Mesenchymal stem cell (in vitro differentiated cells and primary cell): ENCODE measurements around the gene RNFT2.
A peak's percentile ranks its signal among the peaks of the same experiment; 100 is the strongest.

Source experiments
- DNase-seq: peaks from one replicate; pipeline ENCODE4 v3.0.0-alpha.2; 2013
- H2AFZ ChIP-seq: one replicate; pipeline ENCODE4 v1.6.1; 2013; ENCODE audit warnings: low read depth, mild to moderate bottlenecking, control low read depth, inconsistent platforms, low read length, moderate library complexity
- H2AK5ac ChIP-seq: 2 replicates; pipeline ENCODE4 v1.6.1; 2013; ENCODE audit warnings: low read length, moderate library complexity, mild to moderate bottlenecking, inconsistent platforms; ENCODE audit not compliant: severe bottlenecking
- H2BK120ac ChIP-seq: one replicate; pipeline ENCODE4 v1.6.1; 2013; ENCODE audit warnings: low read depth, mild to moderate bottlenecking, inconsistent platforms, low read length, moderate library complexity
- H2BK12ac ChIP-seq, 2 experiments: one replicate each; pipeline ENCODE4 v1.6.1; 2013; ENCODE audit warnings: inconsistent platforms in 2 of 2, low read length in 2 of 2, mild to moderate bottlenecking in 2 of 2, moderate library complexity in 2 of 2, control low read depth in 1 of 2
- H2BK15ac ChIP-seq: one replicate; pipeline ENCODE4 v1.6.1; 2013; ENCODE audit warnings: mild to moderate bottlenecking, low read depth, inconsistent platforms; ENCODE audit not compliant: poor library complexity, severe bottlenecking
- H2BK5ac ChIP-seq: 2 replicates; pipeline ENCODE4 v1.6.1; 2013; ENCODE audit warnings: low read depth, mild to moderate bottlenecking, low read length, control low read depth, inconsistent platforms; ENCODE audit not compliant: poor library complexity, severe bottlenecking
- H3K14ac ChIP-seq, 2 experiments: one replicate each; pipeline ENCODE4 v1.6.1; 2013; ENCODE audit warnings: inconsistent platforms in 2 of 2, low read length in 2 of 2, control low read depth in 1 of 2, mild to moderate bottlenecking in 1 of 2, moderate library complexity in 1 of 2
- H3K18ac ChIP-seq, 2 experiments: one replicate each; pipeline ENCODE4 v1.6.1; 2013; ENCODE audit warnings: inconsistent platforms in 2 of 2, low read length in 2 of 2, control low read depth in 1 of 2, low read depth in 1 of 2, mild to moderate bottlenecking in 1 of 2
- H3K23ac ChIP-seq, 2 experiments: one replicate each; pipeline ENCODE4 v1.6.1; 2013; ENCODE audit warnings: inconsistent platforms in 2 of 2, low read length in 2 of 2, mild to moderate bottlenecking in 2 of 2, moderate library complexity in 2 of 2, control low read depth in 1 of 2
- H3K27ac ChIP-seq: 2 replicates; pipeline ENCODE4 v1.5.1; 2013; ENCODE audit warnings: mild to moderate bottlenecking, moderate library complexity, low read length, control low read depth, inconsistent platforms; ENCODE audit not compliant: poor library complexity, severe bottlenecking
- H3K27me3 ChIP-seq, 2 experiments: 2 replicates each; pipeline versions ENCODE4 v1.6.1 to v1.7.0; 2013; ENCODE audit warnings: low read length in 2 of 2, mild to moderate bottlenecking in 2 of 2, moderate library complexity in 2 of 2, control low read depth in 1 of 2, inconsistent platforms in 1 of 2; ENCODE audit not compliant: control insufficient read depth in 1 of 2, insufficient read depth in 1 of 2
- H3K36me3 ChIP-seq, 2 experiments: 2 replicates each; pipeline versions ENCODE4 v1.6.1 to v1.7.0; 2013; ENCODE audit warnings: low read length in 2 of 2, control low read depth in 1 of 2, inconsistent platforms in 1 of 2, low read depth in 1 of 2, mild to moderate bottlenecking in 1 of 2; ENCODE audit not compliant: insufficient read depth in 2 of 2, control insufficient read depth in 1 of 2
- H3K4ac ChIP-seq, 2 experiments: one replicate each; pipeline ENCODE4 v1.6.1; 2013; ENCODE audit warnings: inconsistent platforms in 2 of 2, low read length in 2 of 2, mild to moderate bottlenecking in 2 of 2, moderate library complexity in 2 of 2, control low read depth in 1 of 2, low read depth in 1 of 2
- H3K4me1 ChIP-seq: 2 replicates; pipeline ENCODE4 v1.6.1; 2013; ENCODE audit warnings: low read depth, low read length, control low read depth; ENCODE audit not compliant: control insufficient read depth, insufficient read depth
- H3K4me2 ChIP-seq: 2 replicates; pipeline ENCODE4 v1.6.1; 2013; ENCODE audit warnings: low read length, mild to moderate bottlenecking, inconsistent platforms; ENCODE audit not compliant: poor library complexity, severe bottlenecking
- H3K4me3 ChIP-seq, 2 experiments: 2 replicates each; pipeline versions ENCODE4 v1.5.1 to v1.7.0; 2013; ENCODE audit warnings: low read length in 2 of 2, mild to moderate bottlenecking in 2 of 2, control low read depth in 1 of 2, low read depth in 1 of 2; ENCODE audit not compliant: insufficient read depth in 1 of 2
- H3K79me1 ChIP-seq: replicated peaks from 2 replicates; pipeline ENCODE4 v1.6.1; 2013; ENCODE audit warnings: mild to moderate bottlenecking, control low read depth, low read length, inconsistent platforms; ENCODE audit not compliant: poor library complexity, severe bottlenecking
- H3K9ac ChIP-seq: 2 replicates; pipeline ENCODE4 v1.7.0; 2013; ENCODE audit warnings: mild to moderate bottlenecking, low read length, moderate library complexity
- H3K9me3 ChIP-seq: 2 replicates; pipeline ENCODE4 v1.7.0; 2013; ENCODE audit warnings: mild to moderate bottlenecking, low read length; ENCODE audit not compliant: control insufficient read depth
- H4K8ac ChIP-seq: one replicate; pipeline ENCODE4 v1.6.1; 2013; ENCODE audit warnings: inconsistent platforms, mild to moderate bottlenecking, low read length, moderate library complexity
- H4K91ac ChIP-seq: one replicate; pipeline ENCODE4 v1.6.1; 2013; ENCODE audit warnings: mild to moderate bottlenecking, low read length, inconsistent platforms
- WGBS: methylation state at CpG from one replicate; pipeline ENCODE4 v1.1.7; 2013; ENCODE audit warnings: mixed read lengths; 5-methylcytosine and 5-hydroxymethylcytosine counted together

The RNFT2 gene

DNA sequence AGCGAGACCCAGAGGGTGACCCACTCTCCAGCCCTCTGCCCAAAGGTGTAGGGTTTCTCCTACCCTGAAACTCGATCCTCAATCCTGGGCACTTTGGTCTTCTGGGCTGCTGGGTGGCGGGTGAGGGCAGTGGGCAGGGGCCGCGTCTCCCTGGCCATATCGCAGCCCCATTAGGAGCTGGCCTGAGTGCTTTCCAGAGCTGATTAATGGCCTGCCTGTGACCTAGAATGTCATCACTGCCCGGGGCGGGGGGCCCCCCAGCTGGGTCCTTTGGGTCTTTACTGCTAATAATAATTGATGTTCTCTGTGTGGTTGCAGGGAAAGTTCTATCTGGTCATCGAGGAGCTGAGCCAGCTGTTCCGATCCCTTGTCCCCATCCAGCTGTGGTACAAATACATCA is 95.4 kb downstream of the RNFT2 start:
- peaks cover 0 to 2% of the 10 kb centered on the region in 2 experiments for H3K27me3 ChIP-seq
- no peaks in the 10 kb centered on the region for H3K36me3 ChIP-seq
- H3K4me2 ChIP-seq = no peak overlapping the region
- H3K79me1 ChIP-seq = no peaks in the 10 kb centered on the region
- no peak overlapping the region for H2BK5ac ChIP-seq
- no peak overlapping the region for H4K91ac ChIP-seq
- WGBS = 81% methylated on average over 10 of the region's 10 CpGs
- H2BK12ac ChIP-seq = no peak overlapping the region
- no peak overlapping the region for H3K23ac ChIP-seq
- H3K18ac ChIP-seq = no peak overlapping the region
- no peaks in the 10 kb centered on the region for H3K4me1 ChIP-seq
- no peak overlapping the region for H3K4me3 ChIP-seq
- no peak overlapping the region for H2AK5ac ChIP-seq
- no peak overlapping the region for H3K27ac ChIP-seq
- H2AFZ ChIP-seq = no peak overlapping the region
- H3K14ac ChIP-seq = no peak overlapping the region
- no peak overlapping the region for H3K9ac ChIP-seq
- DNase-seq = no peak
- no peak overlapping the region for H2BK15ac ChIP-seq
- no peaks in the 10 kb centered on the region for H3K9me3 ChIP-seq
- no peak overlapping the region for H2BK120ac ChIP-seq
- no peak overlapping the region for H4K8ac ChIP-seq
- no peak overlapping the region for H3K4ac ChIP-seq

DNA sequence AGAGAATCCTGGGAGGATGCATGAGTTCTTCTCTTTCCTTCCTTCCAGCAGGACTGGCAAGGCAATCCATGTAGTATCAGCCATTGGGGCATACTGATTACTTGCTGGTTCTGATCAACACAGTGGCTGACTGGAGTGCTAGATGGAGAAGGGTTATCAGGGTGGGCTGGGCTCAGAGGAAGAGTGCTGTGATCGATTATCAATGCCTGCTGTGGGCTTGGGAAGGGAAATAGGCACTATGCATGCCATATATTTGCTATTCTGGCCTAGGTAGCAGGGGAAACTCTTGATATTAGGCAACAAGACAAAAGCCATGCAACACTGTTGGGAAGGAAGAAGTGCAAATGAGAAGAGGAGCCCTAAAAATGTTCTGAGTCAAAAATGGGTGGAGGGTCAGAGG is 97.4 kb downstream of the RNFT2 start:
- Histone ChIP-seq H3K4ac (no peak overlapping the region), H3K4me3 (no peak overlapping the region), H3K27me3 (no peaks in the 10 kb centered on the region), H2BK5ac (no peak overlapping the region), H3K36me3 (no peaks in the 10 kb centered on the region), H2BK120ac (no peak overlapping the region), H2AK5ac (no peak overlapping the region), H4K8ac (no peak overlapping the region), H2BK12ac (no peak overlapping the region), H3K18ac (no peak overlapping the region), H4K91ac (no peak overlapping the region), H2BK15ac (no peak overlapping the region), H3K23ac (no peak overlapping the region), H2AFZ (no peak overlapping the region), H3K27ac (no peak overlapping the region), H3K14ac (no peak overlapping the region), H3K4me2 (no peak overlapping the region), H3K79me1 (no peaks in the 10 kb centered on the region), H3K9ac (no peak overlapping the region), H3K4me1 (no peaks in the 10 kb centered on the region), H3K9me3 (no peaks in the 10 kb centered on the region)
- 79% methylated on average over 1 of the region's 1 CpG for WGBS
- DNase-seq = no peak

DNA sequence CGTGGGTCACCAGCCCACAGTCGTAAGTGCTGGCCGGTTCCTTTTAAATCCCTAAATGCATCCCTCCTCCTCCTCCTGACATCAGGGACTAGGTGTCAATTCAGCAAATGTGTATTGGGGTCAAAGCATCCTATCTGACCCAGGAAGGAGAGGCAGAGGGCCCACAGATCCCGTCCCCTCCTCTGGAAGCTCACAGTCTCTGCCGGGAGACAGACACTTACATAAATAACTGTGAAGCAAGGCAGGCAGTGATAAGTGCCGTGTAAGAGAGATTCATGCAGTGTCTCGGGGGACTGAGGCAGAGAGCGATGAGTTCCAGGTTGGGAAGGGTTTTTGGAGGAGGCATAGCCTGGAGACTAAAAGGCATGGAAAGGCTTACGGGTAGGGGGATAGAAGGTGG is 99.0 kb downstream of the RNFT2 start:
- DNase-seq = no peak
- peak overlapping the region in 1 of 2 experiments; percentile 40 for H3K23ac ChIP-seq
- no peak overlapping the region for H3K9ac ChIP-seq
- H2AFZ ChIP-seq = no peak overlapping the region
- no peak overlapping the region for H4K91ac ChIP-seq
- H3K14ac ChIP-seq = no peak overlapping the region
- no peaks in the 10 kb centered on the region for H3K4me1 ChIP-seq
- no peak overlapping the region for H2AK5ac ChIP-seq
- no peak overlapping the region for H3K27ac ChIP-seq
- H2BK12ac ChIP-seq = no peak overlapping the region
- H3K4ac ChIP-seq = no peak overlapping the region
- peak overlapping the region in 1 of 2 experiments; percentile 33 for H3K18ac ChIP-seq
- H3K4me3 ChIP-seq = no peak overlapping the region
- 51% methylated on average over 9 of the region's 9 CpGs for WGBS
- no peak overlapping the region for H2BK5ac ChIP-seq
- no peaks in the 10 kb centered on the region for H3K79me1 ChIP-seq
- no peak overlapping the region for H4K8ac ChIP-seq
- no peak overlapping the region for H2BK120ac ChIP-seq
- H3K36me3 ChIP-seq = no peaks in the 10 kb centered on the region
- H3K9me3 ChIP-seq = no peaks in the 10 kb centered on the region
- no peak overlapping the region for H3K4me2 ChIP-seq
- no peaks in the 10 kb centered on the region for H3K27me3 ChIP-seq
- H2BK15ac ChIP-seq = no peak overlapping the region

DNA sequence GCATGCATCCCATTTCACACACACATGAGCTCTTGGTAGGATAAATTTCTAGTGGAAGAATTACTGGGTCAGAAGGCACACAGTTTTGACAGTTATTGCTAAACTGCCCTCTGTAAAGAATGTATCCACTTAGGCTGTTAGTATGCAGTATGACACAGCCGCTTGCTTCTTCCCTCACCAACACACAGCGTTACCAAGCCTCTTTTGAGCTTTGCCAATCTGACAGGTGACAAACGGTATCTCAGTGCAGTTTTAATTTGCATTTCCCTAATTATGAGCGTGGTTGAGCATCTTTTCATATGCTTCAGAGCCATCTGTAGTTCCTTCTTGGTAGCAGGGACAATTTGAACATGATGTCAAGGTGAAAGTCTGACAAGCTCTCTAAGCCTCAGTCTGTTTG is 100.2 kb downstream of the RNFT2 start:
- H3K4me2 ChIP-seq = no peak overlapping the region
- no peak overlapping the region for H4K8ac ChIP-seq
- 78% methylated on average over 4 of the region's 4 CpGs for WGBS
- no peak overlapping the region for H2BK120ac ChIP-seq
- no peak overlapping the region for H3K4me3 ChIP-seq
- H2AK5ac ChIP-seq = no peak overlapping the region
- H3K4me1 ChIP-seq = no peaks in the 10 kb centered on the region
- H3K18ac ChIP-seq = no peak overlapping the region
- H3K36me3 ChIP-seq = no peaks in the 10 kb centered on the region
- no peak overlapping the region for H3K23ac ChIP-seq
- H3K9ac ChIP-seq = no peak overlapping the region
- no peak overlapping the region for H2BK12ac ChIP-seq
- H2BK5ac ChIP-seq = no peak overlapping the region
- no peak overlapping the region for H2AFZ ChIP-seq
- no peak for DNase-seq
- H3K27me3 ChIP-seq = no peaks in the 10 kb centered on the region
- peak overlapping the region in 1 of 2 experiments; percentile 21 for H3K14ac ChIP-seq
- no peak overlapping the region for H4K91ac ChIP-seq
- H3K9me3 ChIP-seq = no peaks in the 10 kb centered on the region
- no peak overlapping the region for H3K4ac ChIP-seq
- H3K27ac ChIP-seq = no peak overlapping the region
- no peaks in the 10 kb centered on the region for H3K79me1 ChIP-seq
- H2BK15ac ChIP-seq = no peak overlapping the region
